Muscle of arm (tissue), 12 donors: ENCODE measurements around the gene TMEM129. TPM values are rescaled to one million over a fixed set of nuclear protein-coding genes. Genes with fewer than 3 reads are reported as not detected.
"Not testable (repeated sequence)": the region's sequence is repeated elsewhere in the genome, so short reads cannot be mapped to it uniquely, and the experiment has no call there.

Experiments
- DNase-seq: peaks from one replicate; pipeline ENCODE4 v3.0.0-alpha.2; 2013
- polyA plus RNA-seq, 12 donors: library from polyadenylated mRNA; unstranded; fragments of 120-200 nt; gene quantifications; one replicate each; pipeline ENCODE4 v1.2.1, GENCODE V29; 2013; ENCODE audit not compliant: insufficient read length in 12 of 12

The TMEM129 gene
- polyA plus RNA-seq, 12 donors, result 15.8 to 22.6 (median 20.4) TPM; not detected in 1

DNA sequence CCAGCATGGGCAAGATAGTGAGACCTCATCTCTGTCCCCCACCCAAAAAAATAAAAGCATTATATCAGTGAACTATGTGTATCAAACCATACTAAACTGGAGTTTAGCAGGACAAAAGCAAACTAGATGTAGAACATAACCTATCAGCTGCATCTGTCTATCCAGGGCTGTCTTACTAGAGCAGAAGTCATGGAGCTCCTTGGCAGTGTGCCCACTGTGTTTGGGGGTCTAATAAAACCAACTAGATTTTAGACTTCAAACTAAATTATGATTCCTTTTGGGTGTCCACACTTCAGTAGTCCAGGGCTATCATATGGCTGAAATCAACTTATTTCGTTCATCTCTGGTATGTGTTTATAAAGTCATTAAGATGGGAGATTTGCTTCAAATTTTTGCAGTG lies 17.3 kb downstream of the TMEM129 start:
- DNase-seq, result no peak

DNA sequence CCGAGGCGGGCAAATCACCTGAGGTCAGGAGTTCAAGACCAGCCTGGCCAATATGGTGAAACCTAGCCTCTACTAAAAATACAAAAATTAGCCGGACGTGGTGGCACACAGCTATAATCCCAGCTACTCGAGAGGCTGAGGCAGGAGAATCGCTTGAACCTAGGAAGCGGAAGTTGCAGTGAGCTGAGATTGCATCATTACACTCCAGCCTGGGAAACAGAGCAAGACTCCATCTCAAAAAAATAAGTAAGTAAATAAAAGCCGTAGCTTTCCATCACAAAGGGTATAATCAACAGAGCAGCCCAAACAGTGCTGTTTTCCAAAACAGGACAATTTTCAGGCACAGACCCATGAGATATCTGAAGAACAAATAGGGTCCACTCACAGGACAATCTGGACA lies 19.5 kb downstream of the TMEM129 start:
- DNase-seq, result not testable (repeated sequence)

GRCh38 chr4:1695913-1696312 lies 25.2 kb downstream of the TMEM129 start:
- peak; percentile 83 for DNase-seq

GRCh38 chr4:1693131-1693896 lies 27.8 kb downstream of the TMEM129 start:
- DNase-seq, result peak; percentile 64

DNA sequence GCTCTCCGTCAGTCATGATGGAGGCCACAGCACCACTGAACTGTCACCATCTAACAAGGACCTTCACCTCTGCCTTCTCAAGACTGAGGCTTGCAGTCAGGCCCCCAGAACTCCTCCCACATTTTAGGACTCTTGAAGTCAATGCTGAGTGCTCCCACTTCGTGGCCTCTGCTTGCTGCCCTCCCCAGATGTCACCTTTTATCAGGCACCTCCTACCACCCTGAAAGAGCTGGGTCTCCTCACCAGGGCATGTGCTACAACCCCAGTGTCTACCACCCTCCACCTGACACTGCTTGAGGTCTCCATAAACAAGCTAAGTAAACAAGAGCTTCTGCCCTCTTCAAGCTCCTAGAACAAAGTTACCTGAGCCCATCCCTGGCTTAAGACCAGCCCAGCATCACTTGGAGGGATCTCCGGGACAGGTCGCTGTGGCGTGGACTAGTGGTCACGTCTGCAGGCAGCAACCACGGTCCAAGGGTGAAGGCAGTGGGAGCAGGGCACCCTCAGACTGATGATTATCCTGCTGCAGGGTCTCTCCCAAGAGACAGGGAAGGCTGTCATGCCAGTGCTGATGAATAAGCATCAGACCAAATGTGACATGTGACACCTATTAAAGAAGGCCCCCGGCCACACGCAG lies 29.3 kb downstream of the TMEM129 start:
- no peak for DNase-seq

DNA sequence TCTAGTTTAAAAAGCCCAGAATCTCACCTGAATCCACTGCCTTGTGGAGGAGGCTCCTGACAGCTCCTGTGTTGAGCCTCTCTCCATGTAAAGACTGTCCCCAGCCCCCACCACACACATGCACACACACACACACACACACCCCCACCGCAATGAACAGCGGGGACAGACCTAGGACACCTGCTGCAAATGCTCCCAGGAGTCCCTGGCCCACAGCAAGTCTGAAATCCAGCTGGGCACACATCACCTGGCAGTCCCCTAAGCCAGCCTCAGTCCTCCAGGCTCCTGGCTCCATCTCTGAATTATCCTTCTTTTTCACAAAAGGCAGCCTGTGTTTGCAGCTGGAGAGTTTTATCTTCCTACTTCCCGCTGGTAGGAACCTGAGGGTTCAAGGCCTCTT lies 30.4 kb downstream of the TMEM129 start:
- no peak for DNase-seq

DNA sequence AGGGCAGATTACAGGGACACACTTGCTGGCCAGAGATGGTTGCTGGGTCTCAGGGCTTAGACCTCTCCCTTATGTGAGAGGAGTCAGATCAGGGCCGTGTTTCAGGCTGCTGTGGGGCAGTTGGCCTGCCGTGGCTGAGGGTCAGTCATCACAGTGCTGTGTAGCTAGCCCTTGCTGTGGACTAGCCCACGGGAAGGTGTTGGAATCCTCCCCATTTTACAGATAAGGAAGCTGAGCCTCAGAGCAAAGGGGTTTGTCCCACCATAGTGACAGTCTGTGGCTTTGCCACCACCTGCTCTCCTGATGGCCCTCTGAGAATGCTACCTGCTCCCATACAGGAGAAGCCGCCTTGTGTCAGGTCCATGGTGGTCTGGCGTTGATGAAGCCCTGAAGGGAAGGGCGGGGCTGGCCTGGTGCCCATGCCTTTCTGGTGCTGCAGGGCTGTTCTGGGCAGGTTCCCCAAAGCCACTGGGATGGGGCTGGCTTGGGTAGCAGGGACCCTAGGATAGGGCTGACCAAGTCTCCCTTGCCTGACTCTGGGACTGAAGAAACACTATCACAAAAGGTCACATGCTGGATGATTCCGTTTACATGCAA lies 34.6 kb downstream of the TMEM129 start:
- no peak for DNase-seq

- no peak for DNase-seq
Observed at GRCh38 chr4:1685235-1686150, 35.6 kb downstream of the TMEM129 start.

DNA sequence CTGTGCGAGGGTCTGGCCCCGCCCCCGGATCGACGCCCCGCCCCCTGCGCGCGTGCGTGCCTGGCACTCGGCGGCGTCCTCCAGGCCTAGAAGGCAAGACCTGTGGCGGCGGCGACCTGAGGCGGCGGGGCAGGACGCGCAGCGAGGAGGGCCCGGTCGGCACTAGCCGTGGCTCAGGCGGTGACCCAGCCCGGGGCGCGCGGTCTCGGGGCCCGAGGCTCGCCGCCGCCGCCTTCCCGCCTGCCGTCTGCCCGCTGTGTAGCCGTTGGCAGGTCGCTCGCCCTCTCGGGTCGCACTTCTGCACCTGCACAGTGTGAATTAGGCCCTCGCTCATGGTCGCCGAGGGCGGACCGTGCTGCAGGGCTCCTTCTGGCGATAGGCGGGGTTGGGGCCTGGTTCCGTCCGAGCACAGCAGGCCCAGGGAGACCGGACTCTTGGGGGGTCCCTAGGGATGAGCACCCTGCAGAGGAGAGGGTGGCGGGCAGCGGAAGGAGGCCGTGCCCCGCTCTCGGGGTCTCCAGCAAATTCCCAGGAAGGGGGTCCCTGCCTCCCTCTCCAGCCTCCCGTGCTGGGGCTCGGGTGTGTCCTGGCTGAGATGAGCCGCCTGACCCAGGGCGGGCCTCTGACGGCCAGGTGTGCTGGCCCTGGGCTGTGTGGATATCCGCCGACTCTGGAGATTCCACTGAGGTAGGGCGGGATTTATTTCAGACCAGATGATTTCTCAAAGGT lies 36.5 kb downstream of the TMEM129 start:
- DNase-seq, result no peak

GRCh38 chr4:1683736-1684505 lies 37.2 kb downstream of the TMEM129 start, which contains the start of gene FAM53A:
TSS of gene FAM53A (minus strand) at chr4:1684313. CDS start at chr4:1668741, 15,572 bp downstream.
- peak; percentile 73 for DNase-seq

GRCh38 chr4:1683261-1683735 lies 37.8 kb downstream of the TMEM129 start:
- DNase-seq, result peak; percentile 45

DNA sequence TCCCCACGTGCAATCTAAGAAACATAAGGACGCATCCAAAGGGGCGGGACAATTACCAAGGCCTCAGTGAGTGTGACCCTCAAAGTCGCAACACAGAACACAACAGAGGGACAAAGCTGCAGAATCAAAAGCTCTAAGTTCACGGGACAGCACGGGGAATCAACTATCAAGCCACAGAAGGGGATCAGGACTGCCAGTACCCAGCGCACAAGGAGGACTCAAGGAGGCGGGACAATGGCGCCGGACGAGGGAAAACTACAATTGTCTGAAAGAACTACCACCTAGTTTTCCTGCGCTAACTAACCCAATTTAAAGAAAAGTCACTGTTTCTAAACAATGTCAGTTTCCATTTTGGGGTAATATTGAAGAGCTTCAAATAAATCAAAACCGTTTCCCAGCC lies 38.3 kb downstream of the TMEM129 start:
- DNase-seq, result no peak

DNA sequence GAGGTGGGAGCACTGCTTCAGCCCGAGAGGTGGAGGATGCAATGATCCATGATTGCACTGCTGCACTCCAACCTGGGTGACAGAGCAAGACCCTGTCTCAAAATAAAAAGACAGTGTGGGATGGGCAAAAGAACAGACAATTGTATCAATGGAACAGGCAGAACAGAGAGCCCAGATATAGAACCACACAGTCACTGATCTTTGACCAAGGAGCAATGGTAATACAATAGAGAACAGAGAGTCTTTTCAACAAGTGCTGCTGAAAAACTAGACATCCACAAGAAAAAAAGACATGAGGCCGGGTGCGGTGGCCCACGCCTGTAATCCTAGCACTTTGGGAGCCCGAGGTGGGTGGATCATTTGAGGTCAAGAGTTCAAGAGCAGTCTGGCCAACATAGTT lies 42.9 kb downstream of the TMEM129 start:
- no peak for DNase-seq

- DNase-seq, result no peak
Observed at GRCh38 chr4:1676605-1677525, 44.3 kb downstream of the TMEM129 start.

DNA sequence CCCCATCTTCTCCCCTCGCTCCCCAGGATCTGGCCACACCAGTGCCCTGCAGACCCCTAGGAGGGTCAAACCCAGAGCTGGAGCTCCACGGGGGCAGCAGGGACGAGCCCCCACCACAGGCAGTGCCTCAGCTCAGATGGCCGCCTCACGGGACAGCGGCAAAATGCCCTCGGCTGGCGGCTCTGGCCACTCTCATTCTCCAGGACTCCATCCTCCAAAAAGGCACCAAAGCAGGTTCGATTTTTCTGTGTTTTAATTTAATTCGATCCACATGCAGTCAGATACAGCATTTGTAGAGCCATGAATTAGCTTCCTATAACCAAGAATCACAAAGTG lies 45.4 kb downstream of the TMEM129 start:
- DNase-seq, result no peak

DNA sequence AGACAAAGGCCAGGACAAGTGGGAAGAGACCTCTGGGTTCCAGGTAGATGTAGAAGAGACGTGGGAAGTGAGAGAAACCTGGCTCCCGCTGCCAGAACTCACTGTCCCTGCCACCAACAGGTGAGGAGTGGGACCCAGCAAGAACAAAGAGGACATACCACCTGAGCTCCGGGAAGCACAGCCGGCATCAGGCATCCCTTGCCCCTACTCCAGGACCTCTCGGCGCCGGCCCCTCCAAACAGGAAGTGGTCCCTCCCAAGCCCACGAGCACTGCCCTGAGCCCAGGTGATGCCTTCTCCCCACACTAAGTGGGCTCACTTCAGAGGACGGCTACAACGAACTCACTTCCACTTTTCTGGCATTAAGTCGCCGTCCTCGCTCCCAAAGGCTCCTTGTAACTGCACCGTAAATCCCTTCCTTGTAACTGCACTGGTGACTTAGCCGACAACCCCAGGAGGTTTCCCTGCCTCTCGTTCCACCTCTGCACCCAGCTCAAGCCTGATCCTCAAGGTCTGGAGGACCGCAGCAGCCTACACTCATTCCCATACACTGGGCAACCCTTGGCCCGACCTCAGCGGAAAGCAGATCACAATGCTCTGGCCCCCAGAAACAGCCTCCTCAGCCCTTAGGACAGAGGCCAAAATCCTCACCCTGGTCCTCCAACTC lies 45.9 kb downstream of the TMEM129 start:
- no peak for DNase-seq

GRCh38 chr4:1674682-1675081 lies 46.4 kb downstream of the TMEM129 start:
- no peak for DNase-seq

DNA sequence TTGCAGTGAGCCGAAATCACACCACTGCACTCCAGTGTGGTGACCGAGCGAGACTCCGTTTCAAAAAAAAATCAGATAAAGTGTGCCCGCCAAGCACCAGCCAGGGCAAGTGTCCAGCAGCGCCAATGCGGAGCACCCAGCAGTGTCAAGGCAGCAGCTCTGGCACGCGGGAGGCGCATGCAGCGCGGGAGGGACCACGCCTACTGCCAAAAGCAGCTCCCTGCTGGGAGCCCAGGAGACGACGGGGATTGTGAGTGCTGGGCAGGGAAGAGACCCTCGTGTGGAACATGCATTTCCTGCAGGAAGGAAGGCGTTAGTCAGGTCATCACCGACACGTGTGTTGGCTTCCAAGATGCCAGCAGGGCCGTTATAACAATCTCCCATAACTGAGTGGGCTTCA lies 47.5 kb downstream of the TMEM129 start:
- no peak for DNase-seq

GRCh38 chr4:1671011-1671410 lies 50.1 kb downstream of the TMEM129 start:
- not testable (repeated sequence) for DNase-seq
